Mucosa of rectum (tissue), 2 donors: ENCODE measurements around the gene TGFBR1.
"Not testable (repeated sequence)": the region's sequence is repeated elsewhere in the genome, so short reads cannot be mapped to it uniquely, and the experiment has no call there.

Experiments used
- H3K27ac ChIP-seq, 2 donors: one replicate each; pipeline ENCODE4 v1.7.0; 2013; ENCODE audit warnings: inconsistent platforms in 2 of 2, low read depth in 2 of 2, low read length in 2 of 2
- H3K27me3 ChIP-seq, 2 donors: one replicate each; pipeline ENCODE4 v1.7.0; 2013; ENCODE audit warnings: low read length in 2 of 2; ENCODE audit not compliant: control insufficient read depth in 2 of 2, insufficient read depth in 2 of 2
- H3K36me3 ChIP-seq, 2 donors: one replicate each; pipeline ENCODE4 v1.7.0; 2013; ENCODE audit warnings: low read length in 2 of 2; ENCODE audit not compliant: control insufficient read depth in 2 of 2, insufficient read depth in 2 of 2
- H3K4me1 ChIP-seq, 2 donors: one replicate each; pipeline ENCODE4 v1.7.0; 2013; ENCODE audit warnings: low read length in 2 of 2, mild to moderate bottlenecking in 1 of 2; ENCODE audit not compliant: control insufficient read depth in 2 of 2, insufficient read depth in 2 of 2
- H3K4me3 ChIP-seq, 2 donors: one replicate each; pipeline ENCODE4 v1.7.0; 2013; ENCODE audit warnings: low read length in 2 of 2
- H3K9ac ChIP-seq, 2 donors: one replicate each; pipeline ENCODE4 v1.7.0; 2013; ENCODE audit warnings: low read length in 2 of 2, low read depth in 1 of 2, mild to moderate bottlenecking in 1 of 2
- H3K9me3 ChIP-seq, 2 donors: one replicate each; pipeline ENCODE4 v1.7.0; 2013; ENCODE audit warnings: low read length in 2 of 2; ENCODE audit not compliant: control insufficient read depth in 2 of 2
- donor health status: healthy.
- donor health status: Normal muscosa, but diverticular disease.

Gene TGFBR1

DNA sequence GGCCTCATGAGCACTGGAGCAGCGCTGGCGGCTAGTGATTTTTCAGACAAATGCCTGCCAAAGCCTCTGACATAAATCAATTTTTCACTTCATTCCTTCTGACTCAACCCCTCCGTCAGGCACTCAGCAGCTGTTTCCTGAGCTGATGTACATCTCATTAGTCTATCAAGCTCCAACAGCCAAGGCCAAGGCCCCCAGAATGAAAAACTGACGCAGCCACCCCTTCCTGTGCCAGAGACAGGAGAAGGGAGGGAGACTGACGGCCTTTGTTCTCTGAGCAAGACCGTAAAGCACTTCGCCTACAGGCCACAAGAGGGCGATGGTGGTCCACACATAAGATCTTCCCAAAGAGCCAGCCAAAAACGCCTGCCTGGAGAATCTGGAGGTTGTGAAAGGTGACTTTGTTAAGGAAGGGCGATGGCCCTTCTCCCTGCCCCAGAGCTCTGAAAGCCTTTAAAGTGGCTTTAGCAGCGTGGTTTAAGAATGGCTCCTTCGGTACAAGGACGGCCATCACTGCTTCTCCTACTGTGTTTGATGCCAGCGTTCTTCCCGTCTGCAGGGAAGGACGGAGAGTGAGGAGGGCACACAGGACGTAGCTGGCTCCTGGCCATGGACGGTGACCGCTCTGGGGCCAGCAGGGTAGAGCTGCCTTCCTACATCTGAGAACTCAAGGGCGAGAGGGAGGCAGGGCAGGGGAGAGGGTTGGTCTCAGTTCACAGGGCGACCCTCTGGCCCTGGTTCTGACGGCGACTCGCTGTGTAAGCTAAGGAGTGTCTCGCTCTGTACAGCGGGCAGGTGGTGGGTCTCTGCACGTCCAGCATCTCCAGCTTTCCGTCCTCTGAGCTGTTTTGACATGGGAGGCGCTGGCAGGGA, 79.8 kb downstream of the TGFBR1 start:
- no peaks in the 10 kb centered on the region for H3K9me3 ChIP-seq
- no peaks in the 10 kb centered on the region for H3K27me3 ChIP-seq
- peak overlapping the region; percentile 31 to 58 for H3K4me3 ChIP-seq
- H3K4me1 ChIP-seq = peaks cover 0 to 5% of the 10 kb centered on the region in 2 donors
- peak overlapping the region; percentile 1 to 28 for H3K9ac ChIP-seq
- H3K36me3 ChIP-seq = no peaks in the 10 kb centered on the region
- H3K27ac ChIP-seq = no peak overlapping the region

DNA sequence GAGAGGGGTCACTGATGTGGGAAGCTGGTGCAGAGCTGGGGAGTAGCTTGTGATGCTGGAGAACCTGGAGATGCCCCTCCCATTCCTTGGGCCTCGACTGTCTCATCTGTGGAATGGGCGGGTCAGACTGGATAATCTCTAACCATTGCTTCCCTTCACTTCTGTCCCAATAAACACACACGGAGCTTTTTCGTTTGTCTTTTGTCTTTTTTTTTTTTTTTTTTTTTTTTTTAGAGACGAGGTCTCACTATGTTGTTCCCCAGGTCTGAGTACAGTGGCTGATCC, 80.4 kb downstream of the TGFBR1 start:
- Histone ChIP-seq H3K4me3 (peak overlapping the region in 1 of 2 donors; percentile 58), H3K9ac (peak overlapping the region in 1 of 2 donors; percentile 28), H3K27ac (no peak overlapping the region), H3K4me1 (peaks cover 0 to 5% of the 10 kb centered on the region in 2 donors), H3K27me3 (no peaks in the 10 kb centered on the region), H3K9me3 (no peaks in the 10 kb centered on the region), H3K36me3 (no peaks in the 10 kb centered on the region)

DNA sequence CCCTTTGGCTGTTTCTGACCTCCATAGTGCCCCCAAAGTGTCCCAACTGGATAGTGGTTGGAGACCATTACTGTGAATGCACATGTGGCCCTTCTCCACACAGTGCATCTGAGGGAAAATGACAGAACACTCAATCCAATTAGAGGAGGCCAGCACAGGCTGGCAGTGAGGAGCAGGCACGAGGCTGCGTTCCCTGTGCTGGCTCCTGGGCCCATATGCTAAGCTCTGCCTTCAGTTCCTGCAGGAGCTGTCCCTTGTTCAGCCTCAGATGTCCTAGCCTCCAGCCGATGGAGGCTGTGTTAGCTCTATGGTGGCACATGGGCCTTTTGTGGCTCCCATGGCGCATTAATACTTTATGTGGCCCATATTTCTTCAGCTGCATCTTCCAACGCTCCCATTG, 81.0 kb downstream of the TGFBR1 start:
- Histone ChIP-seq H3K4me3 (no peak overlapping the region), H3K9ac (no peak overlapping the region), H3K27ac (no peak overlapping the region), H3K36me3 (no peaks in the 10 kb centered on the region), H3K9me3 (no peaks in the 10 kb centered on the region), H3K4me1 (peaks cover 0 to 5% of the 10 kb centered on the region in 2 donors), H3K27me3 (no peaks in the 10 kb centered on the region)

- Histone ChIP-seq H3K36me3 (no peaks in the 10 kb centered on the region), H3K27me3 (no peaks in the 10 kb centered on the region), H3K4me3 (no peak overlapping the region), H3K27ac (no peak overlapping the region), H3K9me3 (no peaks in the 10 kb centered on the region), H3K9ac (no peak overlapping the region), H3K4me1 (peaks cover 0 to 5% of the 10 kb centered on the region in 2 donors)
These were observed 82.4 kb downstream of the TGFBR1 start for GRCh38 chr9:99187311-99187710.

- no peaks in the 10 kb centered on the region for H3K9me3 ChIP-seq
- H3K4me3 ChIP-seq = no peak overlapping the region
- no peak overlapping the region for H3K27ac ChIP-seq
- no peaks in the 10 kb centered on the region for H3K27me3 ChIP-seq
- H3K4me1 ChIP-seq = peaks cover 0 to 5% of the 10 kb centered on the region in 2 donors
- H3K9ac ChIP-seq = no peak overlapping the region
- no peaks in the 10 kb centered on the region for H3K36me3 ChIP-seq
These were observed 84.3 kb downstream of the TGFBR1 start for GRCh38 chr9:99189186-99189585.

DNA sequence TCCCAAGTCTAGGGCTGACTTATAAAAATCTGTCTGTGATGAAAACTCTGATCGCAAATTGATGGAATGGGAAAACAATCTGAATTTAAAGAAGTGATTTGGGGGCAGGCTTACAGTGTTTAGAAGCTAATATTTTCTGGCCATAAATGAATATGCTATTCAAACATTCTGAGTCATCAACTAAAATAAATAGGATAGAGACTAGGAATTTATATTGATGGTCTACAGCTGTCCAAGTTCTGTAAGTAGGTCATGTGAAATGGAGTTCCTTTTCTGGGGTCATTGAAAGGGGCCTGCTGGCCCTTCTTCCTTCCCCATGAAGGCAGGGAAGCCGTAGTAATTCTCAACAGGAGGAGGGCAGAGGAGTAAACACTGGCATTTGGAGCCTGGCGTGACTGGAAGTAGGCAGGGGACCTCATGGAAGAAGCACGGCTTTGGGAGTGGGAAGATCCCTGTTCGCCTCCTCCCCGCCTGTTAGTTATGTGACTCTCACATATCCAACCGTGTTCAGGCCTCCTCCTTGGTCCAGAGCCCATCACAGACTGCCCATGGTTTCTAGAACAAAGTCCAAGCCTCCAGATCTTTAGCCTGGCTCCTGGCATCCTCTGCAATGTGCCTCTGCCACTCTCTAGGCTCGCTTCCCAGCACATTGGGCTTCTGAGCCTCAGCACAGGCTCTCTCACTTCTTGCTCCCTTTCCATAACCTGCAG, 85.1 kb downstream of the TGFBR1 start:
- H3K27ac ChIP-seq = no peak overlapping the region
- no peak overlapping the region for H3K4me3 ChIP-seq
- H3K4me1 ChIP-seq = peaks cover 0 to under 1% of the 10 kb centered on the region in 2 donors
- no peaks in the 10 kb centered on the region for H3K9me3 ChIP-seq
- H3K27me3 ChIP-seq = no peaks in the 10 kb centered on the region
- H3K36me3 ChIP-seq = no peaks in the 10 kb centered on the region
- no peak overlapping the region for H3K9ac ChIP-seq

GRCh38 chr9:99190597-99191283, 85.8 kb downstream of the TGFBR1 start:
- H3K4me3 ChIP-seq = no peak overlapping the region
- no peaks in the 10 kb centered on the region for H3K9me3 ChIP-seq
- H3K27me3 ChIP-seq = no peaks in the 10 kb centered on the region
- no peak overlapping the region for H3K27ac ChIP-seq
- H3K4me1 ChIP-seq = no peaks in the 10 kb centered on the region
- no peak overlapping the region for H3K9ac ChIP-seq
- no peaks in the 10 kb centered on the region for H3K36me3 ChIP-seq

GRCh38 chr9:99192786-99193465, 88.0 kb downstream of the TGFBR1 start:
- no peaks in the 10 kb centered on the region for H3K36me3 ChIP-seq
- H3K27me3 ChIP-seq = no peaks in the 10 kb centered on the region
- H3K4me1 ChIP-seq = no peaks in the 10 kb centered on the region
- H3K4me3 ChIP-seq = no peak overlapping the region
- H3K27ac ChIP-seq = no peak overlapping the region
- no peaks in the 10 kb centered on the region for H3K9me3 ChIP-seq
- H3K9ac ChIP-seq = no peak overlapping the region

GRCh38 chr9:99193466-99193821, 88.5 kb downstream of the TGFBR1 start:
- Histone ChIP-seq H3K27me3 (no peaks in the 10 kb centered on the region), H3K27ac (no peak overlapping the region), H3K9me3 (no peaks in the 10 kb centered on the region), H3K4me3 (no peak overlapping the region), H3K4me1 (no peaks in the 10 kb centered on the region), H3K36me3 (no peaks in the 10 kb centered on the region), H3K9ac (no peak overlapping the region)

DNA sequence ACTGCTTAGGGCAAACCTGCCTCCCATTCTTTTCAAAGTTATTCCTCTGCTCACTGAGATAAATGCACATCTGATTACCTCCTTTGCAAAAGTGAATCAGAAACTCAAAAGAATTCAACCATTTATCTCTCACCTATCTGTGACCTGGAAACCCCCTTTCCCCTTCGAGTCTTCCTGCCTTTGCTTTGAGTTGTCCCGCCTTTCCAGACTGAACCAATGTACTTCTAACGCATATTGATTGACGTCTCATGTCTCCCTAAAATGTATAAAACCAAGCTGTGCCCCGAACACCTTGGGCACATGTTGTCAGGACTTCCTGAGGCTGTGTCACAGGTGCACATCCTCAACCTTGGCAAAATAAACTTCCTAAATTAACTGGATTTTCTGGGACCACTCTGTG, 91.6 kb downstream of the TGFBR1 start:
- not testable (repeated sequence) for H3K4me1 ChIP-seq, H3K36me3 ChIP-seq, H3K4me3 ChIP-seq, H3K9me3 ChIP-seq, H3K27me3 ChIP-seq, H3K27ac ChIP-seq, H3K9ac ChIP-seq
